Effector memory CD4-positive, alpha-beta T cell (primary cell): Measurements from ENCODE around the gene REXO1.
"Not testable (repeated sequence)": the region's sequence is repeated elsewhere in the genome, so short reads cannot be mapped to it uniquely, and the experiment has no call there.

Source experiments
- DNase-seq, 3 donors: peaks; one replicate each; pipeline ENCODE4 v3.0.0-alpha.2; 2020
- H3K27ac ChIP-seq: 2 replicates; pipeline ENCODE4 v1.7.0; 2013; ENCODE audit warnings: mild to moderate bottlenecking, low read length, moderate library complexity; ENCODE audit not compliant: insufficient read depth, poor library complexity, severe bottlenecking
- H3K27me3 ChIP-seq: replicated peaks from 2 replicates; pipeline ENCODE4 v1.7.0; 2013; ENCODE audit warnings: mild to moderate bottlenecking, low read length; ENCODE audit not compliant: insufficient read depth, control insufficient read depth, poor library complexity, severe bottlenecking
- H3K36me3 ChIP-seq: 2 replicates; pipeline ENCODE4 v1.7.0; 2013; ENCODE audit warnings: mild to moderate bottlenecking, low read length, moderate library complexity; ENCODE audit not compliant: control insufficient read depth, insufficient read depth
- H3K4me1 ChIP-seq: 2 replicates; pipeline ENCODE4 v1.7.0; 2013; ENCODE audit warnings: low read length, mild to moderate bottlenecking; ENCODE audit not compliant: control insufficient read depth, insufficient read depth, poor library complexity, severe bottlenecking
- H3K4me3 ChIP-seq: 2 replicates; pipeline ENCODE4 v1.7.0; 2013; ENCODE audit warnings: low read length, low read depth, mild to moderate bottlenecking; ENCODE audit not compliant: insufficient read depth, poor library complexity, severe bottlenecking
- H3K9me3 ChIP-seq: 2 replicates; pipeline ENCODE4 v1.7.0; 2013; ENCODE audit warnings: mild to moderate bottlenecking, low read length, moderate library complexity; ENCODE audit not compliant: control insufficient read depth

Gene REXO1

GRCh38 chr19:1876496-1877279 lies 28.4 kb upstream of the REXO1 start:
- H3K4me3 ChIP-seq = peak overlapping the region; percentile 81
- peak overlapping the region; percentile 90 for H3K27ac ChIP-seq
- peaks cover 16% of the 10 kb centered on the region for H3K36me3 ChIP-seq
- not testable (repeated sequence) for H3K27me3 ChIP-seq, H3K9me3 ChIP-seq, DNase-seq
- H3K4me1 ChIP-seq = peaks cover 40% of the 10 kb centered on the region

GRCh38 chr19:1875646-1876495 lies 27.6 kb upstream of the REXO1 start:
- peak; percentile 78 to 82 (median 78) for DNase-seq
- Histone ChIP-seq H3K36me3 (peaks cover 22% of the 10 kb centered on the region), H3K27ac (peak overlapping the region; percentile 90), H3K4me1 (peaks cover 36% of the 10 kb centered on the region), H3K4me3 (peak overlapping the region; percentile 81), H3K9me3 (no peaks in the 10 kb centered on the region), H3K27me3 (no peaks in the 10 kb centered on the region)

DNA sequence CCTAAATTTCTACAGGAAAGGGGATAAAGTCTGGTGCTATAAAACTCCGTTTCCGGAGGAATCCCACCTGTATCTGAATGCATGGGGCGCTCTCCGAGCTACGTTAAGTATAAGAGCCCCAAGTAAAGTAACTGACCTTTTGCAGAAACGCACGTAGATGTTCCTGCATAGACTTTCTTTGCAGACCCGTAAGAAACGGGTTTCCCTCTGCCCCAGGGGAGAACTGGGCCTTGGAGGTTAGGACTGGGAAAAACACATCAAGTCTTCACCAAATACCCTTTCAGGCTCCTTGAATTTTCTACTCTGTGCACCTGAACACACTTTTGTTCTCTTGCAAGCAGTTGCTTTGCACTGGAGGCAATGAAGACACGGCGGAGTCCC lies 27.0 kb upstream of the REXO1 start:
- Histone ChIP-seq H3K4me3 (peak overlapping the region; percentile 81), H3K36me3 (peaks cover 16% of the 10 kb centered on the region), H3K27ac (peak overlapping the region; percentile 90), H3K4me1 (peaks cover 31% of the 10 kb centered on the region)
- not testable (repeated sequence) for DNase-seq, H3K27me3 ChIP-seq, H3K9me3 ChIP-seq

GRCh38 chr19:1874554-1875185 lies 26.4 kb upstream of the REXO1 start:
- DNase-seq = no peak
- Histone ChIP-seq H3K4me1 (peaks cover 27% of the 10 kb centered on the region), H3K9me3 (no peaks in the 10 kb centered on the region), H3K27ac (peak overlapping the region; percentile 90), H3K27me3 (no peaks in the 10 kb centered on the region), H3K4me3 (peak overlapping the region; percentile 81), H3K36me3 (peaks cover 13% of the 10 kb centered on the region)

DNA sequence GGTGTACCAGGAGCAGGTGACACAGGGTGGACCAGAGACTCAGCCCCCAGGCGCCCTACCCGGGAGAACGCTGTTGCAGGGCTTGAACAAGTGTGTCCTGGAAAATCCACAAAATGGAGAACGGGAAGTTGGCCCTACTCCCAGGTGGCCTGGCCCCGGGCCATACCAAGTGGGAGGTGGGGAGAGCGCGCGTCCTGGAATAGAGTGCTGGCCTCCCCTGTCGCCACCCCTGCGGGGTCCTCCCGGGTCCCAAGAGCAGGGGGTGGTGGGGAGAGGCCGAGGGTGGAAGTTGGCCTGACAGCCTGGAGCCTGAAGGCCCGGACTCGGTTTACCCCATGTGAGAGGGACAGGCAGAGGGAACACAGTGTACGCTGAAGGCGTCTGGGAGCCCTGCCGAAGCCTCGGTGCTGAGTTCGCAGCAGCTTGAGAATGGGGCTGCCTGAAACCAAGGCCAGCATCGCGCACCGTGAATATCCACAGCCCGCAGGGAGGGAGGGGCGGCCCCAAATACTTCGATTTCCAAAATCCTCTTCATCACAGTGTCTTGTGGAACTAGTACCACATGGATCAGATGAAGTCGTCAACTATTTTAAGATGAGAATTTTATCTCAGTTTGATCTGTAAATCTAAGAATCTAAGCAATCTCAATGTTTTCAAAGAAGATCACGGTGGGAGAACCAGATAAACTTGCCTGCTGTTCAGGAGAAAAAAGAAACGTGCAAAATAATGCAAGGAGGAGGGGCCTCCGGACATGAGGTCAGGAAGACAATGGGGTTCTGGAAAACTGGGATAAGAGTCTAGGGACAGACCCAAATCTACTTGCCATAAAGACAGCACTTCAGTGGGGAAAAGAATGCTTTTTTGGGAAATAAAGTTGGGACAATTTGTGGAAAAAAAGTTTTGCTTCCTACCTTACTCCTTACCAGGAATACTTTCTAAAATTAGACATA lies 25.5 kb upstream of the REXO1 start:
- Histone ChIP-seq H3K4me1 (peaks cover 27% of the 10 kb centered on the region), H3K27ac (peak overlapping the region; percentile 90), H3K27me3 (no peaks in the 10 kb centered on the region), H3K36me3 (peaks cover 13% of the 10 kb centered on the region), H3K9me3 (no peaks in the 10 kb centered on the region), H3K4me3 (peak overlapping the region; percentile 81)
- DNase-seq = no peak

- no peak for DNase-seq
- H3K4me3 ChIP-seq = no peak overlapping the region
- no peak overlapping the region for H3K27ac ChIP-seq
- no peaks in the 10 kb centered on the region for H3K27me3 ChIP-seq
- H3K36me3 ChIP-seq = peaks cover 13% of the 10 kb centered on the region
- H3K9me3 ChIP-seq = no peaks in the 10 kb centered on the region
- peaks cover 27% of the 10 kb centered on the region for H3K4me1 ChIP-seq
These were observed 24.7 kb upstream of the REXO1 start for GRCh38 chr19:1872807-1873523.

- DNase-seq = no peak
- H3K27ac ChIP-seq = no peak overlapping the region
- H3K27me3 ChIP-seq = no peaks in the 10 kb centered on the region
- no peaks in the 10 kb centered on the region for H3K9me3 ChIP-seq
- no peak overlapping the region for H3K4me3 ChIP-seq
- H3K4me1 ChIP-seq = peaks cover 25% of the 10 kb centered on the region
- H3K36me3 ChIP-seq = peaks cover 13% of the 10 kb centered on the region
These were observed 23.3 kb upstream of the REXO1 start for GRCh38 chr19:1871630-1872029.

- no peak for DNase-seq
- peaks cover 20% of the 10 kb centered on the region for H3K4me1 ChIP-seq
- H3K4me3 ChIP-seq = no peak overlapping the region
- no peaks in the 10 kb centered on the region for H3K9me3 ChIP-seq
- no peaks in the 10 kb centered on the region for H3K27me3 ChIP-seq
- peaks cover 13% of the 10 kb centered on the region for H3K36me3 ChIP-seq
- H3K27ac ChIP-seq = no peak overlapping the region
These were observed 22.9 kb upstream of the REXO1 start for GRCh38 chr19:1871140-1871597.

DNA sequence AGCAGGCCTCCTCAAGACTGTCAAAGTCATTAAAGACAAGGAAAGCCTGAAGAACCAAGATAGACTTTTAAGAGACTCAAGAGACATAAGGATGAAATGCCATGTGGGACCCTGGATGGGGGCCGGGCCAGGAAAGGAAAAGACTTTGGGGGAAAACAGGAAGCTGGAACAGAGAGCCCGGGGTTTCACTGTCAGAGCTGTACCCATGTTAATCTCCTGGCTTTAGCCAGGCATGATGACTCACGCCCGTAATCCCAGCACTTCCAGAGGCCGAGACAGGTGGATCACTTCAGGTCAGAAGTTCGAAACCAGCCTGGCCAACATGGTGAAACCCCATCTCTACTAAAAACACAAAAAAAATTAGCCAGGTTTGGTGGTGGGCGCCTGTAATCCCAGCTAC lies 20.7 kb upstream of the REXO1 start:
- no peak for DNase-seq
- no peaks in the 10 kb centered on the region for H3K9me3 ChIP-seq
- peaks cover 18% of the 10 kb centered on the region for H3K4me1 ChIP-seq
- peaks cover 13% of the 10 kb centered on the region for H3K36me3 ChIP-seq
- H3K27ac ChIP-seq = no peak overlapping the region
- no peaks in the 10 kb centered on the region for H3K27me3 ChIP-seq
- H3K4me3 ChIP-seq = no peak overlapping the region
